Naive B cell (primary cell): Measurements from ENCODE around the gene PLD1. TPM values are rescaled to one million over a fixed set of nuclear protein-coding genes. Genes with fewer than 3 reads are reported as not detected.

Experiments
- ATAC-seq, 2 donors: fragments of 150-1000 bp; cut with Tn5 transposase; 2 replicates each; pipeline ENCODE4 v1.10.0; 2021; ENCODE audit warnings: low read depth in 2 of 2, mild to moderate bottlenecking in 2 of 2, moderate library complexity in 2 of 2
- DNase-seq: peaks from one replicate; pipeline ENCODE4 v3.0.0; 2022
- H3K27ac Mint-ChIP-seq, 6 donors: one replicate each; pipeline ENCODE4 v1.8.0; 2020 to 2022; ENCODE audit warnings: mild to moderate bottlenecking in 6 of 6, mixed read lengths in 6 of 6, moderate library complexity in 5 of 6, inconsistent platforms in 2 of 6
- H3K27me3 Mint-ChIP-seq, 3 donors: one replicate each; pipeline ENCODE4 v1.8.0; 2021 to 2022; ENCODE audit warnings: mixed read lengths in 3 of 3, mild to moderate bottlenecking in 1 of 3
- H3K36me3 Mint-ChIP-seq, 2 donors: one replicate each; pipeline ENCODE4 v1.8.0; 2020 to 2022; ENCODE audit warnings: mixed read lengths in 2 of 2, inconsistent platforms in 1 of 2, mild to moderate bottlenecking in 1 of 2
- H3K4me1 Mint-ChIP-seq, 3 donors: one replicate each; pipeline ENCODE4 v1.8.0; 2020 to 2022; ENCODE audit warnings: mixed read lengths in 3 of 3, inconsistent platforms in 1 of 3, mild to moderate bottlenecking in 1 of 3, moderate library complexity in 1 of 3
- H3K4me3 Mint-ChIP-seq, 8 donors: one replicate each; pipeline ENCODE4 v1.8.0; 2020 to 2022; ENCODE audit warnings: mild to moderate bottlenecking in 8 of 8, mixed read lengths in 8 of 8, moderate library complexity in 8 of 8, inconsistent platforms in 2 of 8
- H3K9me3 Mint-ChIP-seq, 7 donors: one replicate each; pipeline ENCODE4 v1.8.0; 2020 to 2022; ENCODE audit warnings: mixed read lengths in 7 of 7, mild to moderate bottlenecking in 5 of 7, inconsistent platforms in 2 of 7, moderate library complexity in 1 of 7
- polyA plus RNA-seq, 6 donors: library from polyadenylated mRNA; unstranded; fragments of 300-500 nt; fragmentation: Illumina TruSeq; gene quantifications; one replicate each; pipeline ENCODE4 v1.2.3, GENCODE V29; 2021; ENCODE audit warnings: low read depth in 6 of 6

Gene PLD1
- polyA plus RNA-seq, 6 donors from 2014 or later, result not detected

GRCh38 chr3:171553086-171553485, 257.2 kb downstream of the PLD1 start:
- no peaks in the 10 kb centered on the region for H3K4me1 Mint-ChIP-seq
- no peaks in the 10 kb centered on the region for H3K9me3 Mint-ChIP-seq
- no peak overlapping the region for H3K4me3 Mint-ChIP-seq
- no peaks in the 10 kb centered on the region for H3K36me3 Mint-ChIP-seq
- no peaks in the 10 kb centered on the region for H3K27me3 Mint-ChIP-seq
- ATAC-seq (no peak), DNase-seq (no peak)
- no peak overlapping the region for H3K27ac Mint-ChIP-seq

- ATAC-seq (no peak), DNase-seq (no peak)
- no peak overlapping the region for H3K27ac Mint-ChIP-seq
- H3K4me1 Mint-ChIP-seq, result no peaks in the 10 kb centered on the region
- no peaks in the 10 kb centered on the region for H3K9me3 Mint-ChIP-seq
- H3K36me3 Mint-ChIP-seq, result no peaks in the 10 kb centered on the region
- H3K4me3 Mint-ChIP-seq, result no peak overlapping the region
- H3K27me3 Mint-ChIP-seq, result no peaks in the 10 kb centered on the region
These were observed 257.8 kb downstream of the PLD1 start for GRCh38 chr3:171552531-171552930.

GRCh38 chr3:171551296-171551695, 259.0 kb downstream of the PLD1 start:
- H3K36me3 Mint-ChIP-seq, result no peaks in the 10 kb centered on the region
- ATAC-seq (no peak), DNase-seq (no peak)
- H3K27me3 Mint-ChIP-seq, result no peaks in the 10 kb centered on the region
- H3K27ac Mint-ChIP-seq, result no peak overlapping the region
- no peak overlapping the region for H3K4me3 Mint-ChIP-seq
- H3K4me1 Mint-ChIP-seq, result no peaks in the 10 kb centered on the region
- H3K9me3 Mint-ChIP-seq, result no peaks in the 10 kb centered on the region

Other genes with a start within 250 kb of the PLD1 start
- not detected for gene TMEM212, start 32.9 kb upstream of the PLD1 start, polyA plus RNA-seq
- gene FNDC3B, start 229.1 kb upstream of the PLD1 start, polyA plus RNA-seq, result 1 to 10 TPM in 5 of 6 donors, not detected in 1; 1.2 to 3.1 (median 2.2) TPM